Hepatocyte (in vitro differentiated cells): ENCODE measurements around the gene C2CD4D.

Source experiments
- EZH2 ChIP-seq: fragments of 200-600 bp; sonication (generic); IDR thresholded peaks from 2 replicates; pipeline ENCODE4 v1.6.1; 2016; ENCODE audit warnings: antibody characterized with exemption, mild to moderate bottlenecking, borderline replicate concordance
- EZH2phosphoT487 ChIP-seq: fragments of 200-600 bp; sonication (generic); IDR thresholded peaks from one replicate; pipeline ENCODE4 v1.6.1; 2018; ENCODE audit warnings: antibody characterized with exemption, mild to moderate bottlenecking, low read depth, moderate library complexity; ENCODE audit not compliant: unreplicated experiment, severe bottlenecking
- TF ChIP-seq, protein P1 (sequence below): fragments of 200-600 bp; sonication (generic); IDR thresholded peaks from 2 replicates; pipeline ENCODE4 v1.5.1; 2016; ENCODE audit warnings: antibody characterized with exemption, mild to moderate bottlenecking; ENCODE audit not compliant: poor library complexity

DNA sequence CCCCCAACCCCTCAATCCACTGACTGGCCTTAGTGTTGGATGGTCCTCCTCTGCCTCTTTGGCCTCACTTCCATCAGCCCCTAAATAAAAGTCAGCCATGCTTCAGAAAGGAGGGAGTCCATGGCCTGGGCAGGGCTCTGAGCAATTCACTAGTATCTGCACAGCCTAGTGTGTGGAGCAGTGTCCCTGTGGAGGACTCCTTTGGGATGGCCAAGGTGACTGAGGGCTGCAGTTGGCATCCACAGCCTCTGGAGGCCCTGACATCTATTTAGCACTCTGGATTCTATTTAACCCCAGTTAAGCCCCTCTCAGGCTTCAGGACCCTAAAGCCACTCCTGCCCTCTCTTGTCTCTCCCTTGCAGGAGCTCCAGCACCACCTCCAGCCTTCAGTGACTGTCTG is 10.3 kb upstream of the C2CD4D start:
- no peak for TF ChIP-seq EZH2
- TF ChIP-seq, protein P1, sequence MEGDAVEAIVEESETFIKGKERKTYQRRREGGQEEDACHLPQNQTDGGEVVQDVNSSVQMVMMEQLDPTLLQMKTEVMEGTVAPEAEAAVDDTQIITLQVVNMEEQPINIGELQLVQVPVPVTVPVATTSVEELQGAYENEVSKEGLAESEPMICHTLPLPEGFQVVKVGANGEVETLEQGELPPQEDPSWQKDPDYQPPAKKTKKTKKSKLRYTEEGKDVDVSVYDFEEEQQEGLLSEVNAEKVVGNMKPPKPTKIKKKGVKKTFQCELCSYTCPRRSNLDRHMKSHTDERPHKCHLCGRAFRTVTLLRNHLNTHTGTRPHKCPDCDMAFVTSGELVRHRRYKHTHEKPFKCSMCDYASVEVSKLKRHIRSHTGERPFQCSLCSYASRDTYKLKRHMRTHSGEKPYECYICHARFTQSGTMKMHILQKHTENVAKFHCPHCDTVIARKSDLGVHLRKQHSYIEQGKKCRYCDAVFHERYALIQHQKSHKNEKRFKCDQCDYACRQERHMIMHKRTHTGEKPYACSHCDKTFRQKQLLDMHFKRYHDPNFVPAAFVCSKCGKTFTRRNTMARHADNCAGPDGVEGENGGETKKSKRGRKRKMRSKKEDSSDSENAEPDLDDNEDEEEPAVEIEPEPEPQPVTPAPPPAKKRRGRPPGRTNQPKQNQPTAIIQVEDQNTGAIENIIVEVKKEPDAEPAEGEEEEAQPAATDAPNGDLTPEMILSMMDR: no peak
- TF ChIP-seq EZH2phosphoT487: no peak
